Heart right ventricle (tissue), 16 donors: Measurements from ENCODE around the gene TET2. TPM values are rescaled to one million over a fixed set of nuclear protein-coding genes. Genes with fewer than 3 reads are reported as not detected.
A peak's percentile ranks its signal among the peaks of the same experiment; 100 is the strongest.

Experiments
- ATAC-seq, 8 donors: fragments of 200-7000 bp; cut with Tn5 transposase; one replicate each; pipeline ENCODE4 v1.9.1; 2020; ENCODE audit warnings: mild to moderate bottlenecking in 8 of 8, moderate library complexity in 8 of 8, moderate number of reproducible peaks in 1 of 8
- DNase-seq, 2 donors: peaks; one replicate each; pipeline ENCODE4 v3.0.0-alpha.2; 2020
- H3K27ac ChIP-seq, 10 donors: fragments of 200-600 bp; sonication (generic) in 2 of 10; one replicate each; pipeline versions ENCODE4 v1.5.0 to v1.8.0; 2020 to 2022; ENCODE audit warnings: mild to moderate bottlenecking in 3 of 10
- H3K27me3 ChIP-seq, 7 donors: fragments of 200-600 bp; one replicate each; pipeline ENCODE4 v1.8.0; 2021 to 2022; ENCODE audit warnings: mild to moderate bottlenecking in 2 of 7
- H3K36me3 ChIP-seq, 9 donors: fragments of 200-600 bp; sonication (generic) in 1 of 9; one replicate each; pipeline versions ENCODE4 v1.5.0 to v1.8.0; 2020 to 2022; ENCODE audit warnings: mild to moderate bottlenecking in 2 of 9
- H3K4me1 ChIP-seq, 9 donors: fragments of 200-600 bp; sonication (generic) in 1 of 9; one replicate each; pipeline versions ENCODE4 v1.5.0 to v1.8.0; 2020 to 2022; ENCODE audit warnings: mild to moderate bottlenecking in 4 of 9
- H3K4me3 ChIP-seq, 10 donors: fragments of 200-600 bp; sonication (generic) in 2 of 10; one replicate each; pipeline versions ENCODE4 v1.5.0 to v1.8.0; 2020 to 2022; ENCODE audit warnings: mild to moderate bottlenecking in 7 of 10, moderate library complexity in 2 of 10
- H3K9me3 ChIP-seq, 11 donors: fragments of 200-600 bp in 10 of 11; sonication (generic) in 2 of 11; one replicate each; pipeline versions ENCODE4 v1.5.0 to v1.8.0; 2013 to 2022; ENCODE audit warnings: mild to moderate bottlenecking in 2 of 11, control low read depth in 1 of 11, moderate library complexity in 1 of 11
- CTCF ChIP-seq, 9 donors: fragments of 200-600 bp; sonication (generic) in 2 of 9; IDR thresholded peaks; one replicate each; pipeline versions ENCODE4 v1.5.0 to v1.8.0; 2021 to 2022; ENCODE audit warnings: antibody characterized with exemption in 9 of 9, mild to moderate bottlenecking in 5 of 9, moderate library complexity in 1 of 9
- WGBS, 2 donors: extraction: QIAGEN DNeasy Blood & Tissue Kit; methylation state at CpG; one replicate each; pipeline ENCODE4 v1.1.7; 2013; ENCODE audit warnings: inconsistent platforms in 1 of 2; 5-methylcytosine and 5-hydroxymethylcytosine counted together
- intact Hi-C, 10 donors: fragments of 100-400 bp; cut with DNase I; formaldehyde crosslinking; loops; one replicate each; pipeline versions ENCODE4 v1.11.1 to v1.14.2; 2022
- polyA plus RNA-seq, 2 donors: library from polyadenylated mRNA; stranded (reverse); fragments of 200-250 nt; gene quantifications; one replicate each; pipeline ENCODE4 v1.2.3, GENCODE V29; 2013
- total RNA-seq, 10 donors: library from RNA; stranded (reverse); fragmentation: NEBNext Ultra II Directional in 3 of 10; extraction: Animal tissue kit (Norgen Biotek cat#: 25700) in 3 of 10; gene quantifications; one replicate each; pipeline versions ENCODE4 v1.2.1 to v1.2.4, GENCODE V29; 2021 to 2023
- donor health status: Arrhythmogenic right ventricular cardiomyopathy.
- donor health status: ischemic (EF 13 %, LVEDD 7.1; RV severe dilation, severe dysfunction).
- donor health status: healthy with polysubstance abuse.
- donor health status: DM: no; HTN: yes; CAD: no.
- donor health status: DM: no; HTN: no; CAD: no.
- donor health status: ischemic (EF 25% LVEDD 6.9; RV normal size, moderate dysfunction).
- donor health status: ischemic (EF 25% LVEDD 5.7; RV mildly dilated, moderate dysfunction).
- donor health status: healthy.
- donor health status: DM: yes; HTN: yes; CAD: no.
- donor health status: Ischemic cardiomyopathy.
- donor health status: ischemic (EF 35%, LVEDD 5.7; RV mildly dilated, moderate dysfunction).
- donor health status: nonischemic (EF 11% LVEDD 7.7; RV severe dilation, severe dysfunction).
- donor health status: DM: yes; HTN: yes; CAD: no.
- donor health status: PGD.
- donor health status: ischemic (EF 29% LVEDD 5.4; RV normal size, mild dysfunction).
- donor health status: nonischemic (EF 23%, LVEDD 6.1; RV moderate dilation, normal function).

The TET2 gene
- total and polyA plus RNA-seq, 12 donors: 1.4 to 20.6 (median 16.8) TPM

DNA sequence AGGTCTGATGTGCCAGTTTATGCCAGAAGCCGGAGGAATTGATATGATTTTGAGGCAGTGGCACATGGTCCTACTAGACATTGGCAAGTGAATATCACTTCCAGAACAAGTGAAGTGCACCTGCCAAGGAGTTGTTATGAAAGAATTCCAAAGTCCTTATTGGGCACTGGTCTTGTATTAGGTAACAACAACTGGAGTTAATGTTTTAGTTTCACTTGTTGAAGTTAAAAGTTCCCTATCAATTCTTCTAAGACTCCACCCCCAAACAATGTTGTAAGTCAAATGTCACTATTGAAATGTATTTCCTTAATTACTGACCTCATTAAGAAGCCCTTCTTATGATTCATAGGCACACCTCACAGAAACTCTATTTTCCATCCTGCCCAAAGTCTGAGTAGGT is 3.1 kb downstream of the TET2 start:
- DNase-seq (no peak), ATAC-seq (no peak)
- H3K27ac ChIP-seq: no peak overlapping the region

DNA sequence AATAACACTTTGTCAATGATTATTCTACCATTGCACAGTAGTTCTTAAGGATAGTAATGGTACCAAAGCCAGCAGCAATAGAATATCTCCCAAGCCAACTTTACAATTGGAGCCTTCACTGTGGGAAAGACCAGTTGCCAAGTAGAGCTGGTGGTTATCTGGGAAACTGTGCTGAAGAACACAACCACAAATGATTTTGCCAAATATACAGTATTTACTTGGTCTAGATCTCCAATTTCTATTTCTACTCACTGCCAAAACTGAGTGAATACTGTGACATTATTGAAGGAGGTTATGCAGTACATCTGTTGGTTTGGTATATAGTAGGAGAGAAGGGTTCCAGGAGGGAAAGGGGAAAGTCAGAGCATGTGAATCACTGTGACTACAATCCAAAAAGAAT is 3.8 kb downstream of the TET2 start:
- Histone ChIP-seq H3K4me1 (peaks cover 0 to 62% (median 42%) of the 10 kb centered on the region in 9 donors), H3K9me3 (no peaks in the 10 kb centered on the region), H3K4me3 (no peak overlapping the region), H3K36me3 (no peaks in the 10 kb centered on the region), H3K27ac (peak overlapping the region in 1 of 10 donors; percentile 37), H3K27me3 (no peaks in the 10 kb centered on the region)
- ATAC-seq: no peak
- no peak for DNase-seq
- intact Hi-C loops: no loop called here
- TF ChIP-seq CTCF (IDR thresholded peaks at IDR 0.05): no peak

More for the DNA sequence above, 3.1 kb downstream of the TET2 start:
- 54 to 66% methylated on average over 1 of the region's 1 CpG for WGBS, 2 donors
- no peaks in the 10 kb centered on the region for H3K27me3 ChIP-seq
- intact Hi-C loops: loop anchor here in 8 of 10 donors (5.0 to 10.0 kb wide), 11 partner anchors 33 to 565 kb away; partner anchors contain the start of genes GSTCD (in 2 of the 8) and INTS12 (in 2 of the 8)
- no peaks in the 10 kb centered on the region for H3K36me3 ChIP-seq
- peaks cover 0 to 61% (median 35%) of the 10 kb centered on the region in 9 donors for H3K4me1 ChIP-seq
- peak overlapping the region in 2 of 10 donors; percentile 84 to 87 for H3K4me3 ChIP-seq
- TF ChIP-seq CTCF (IDR thresholded peaks at IDR 0.05): no peak
- H3K9me3 ChIP-seq: no peaks in the 10 kb centered on the region

DNA sequence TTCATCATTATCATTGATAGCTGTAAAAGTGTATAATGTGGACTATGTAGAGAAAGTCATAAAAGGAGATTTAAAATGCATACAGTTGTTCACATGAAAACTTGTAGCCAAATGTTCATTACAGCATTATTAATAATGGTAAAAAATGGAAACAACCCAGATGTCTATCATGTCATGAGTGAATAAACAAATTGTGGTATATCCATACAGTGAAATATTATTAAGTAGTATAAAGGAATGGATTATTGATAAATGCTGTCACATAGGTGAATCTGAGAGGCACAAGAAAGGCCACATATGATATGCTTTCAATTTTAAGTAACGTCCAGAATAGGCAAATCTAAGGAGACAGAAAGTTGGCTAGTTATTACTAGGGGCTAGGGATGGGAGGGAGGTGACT is 7.1 kb downstream of the TET2 start:
- TF ChIP-seq CTCF (IDR thresholded peaks at IDR 0.05): no peak
- H3K9me3 ChIP-seq: no peaks in the 10 kb centered on the region
- H3K4me3 ChIP-seq: no peak overlapping the region
- ATAC-seq: no peak
- no peaks in the 10 kb centered on the region for H3K27me3 ChIP-seq
- no peaks in the 10 kb centered on the region for H3K36me3 ChIP-seq
- WGBS, 2 donors: 92 to 97% methylated on average over 1 of the region's 1 CpG
- DNase-seq: no peak
- peaks cover 0 to 62% (median 41%) of the 10 kb centered on the region in 9 donors for H3K4me1 ChIP-seq
- intact Hi-C loops: no loop called here
- no peak overlapping the region for H3K27ac ChIP-seq

DNA sequence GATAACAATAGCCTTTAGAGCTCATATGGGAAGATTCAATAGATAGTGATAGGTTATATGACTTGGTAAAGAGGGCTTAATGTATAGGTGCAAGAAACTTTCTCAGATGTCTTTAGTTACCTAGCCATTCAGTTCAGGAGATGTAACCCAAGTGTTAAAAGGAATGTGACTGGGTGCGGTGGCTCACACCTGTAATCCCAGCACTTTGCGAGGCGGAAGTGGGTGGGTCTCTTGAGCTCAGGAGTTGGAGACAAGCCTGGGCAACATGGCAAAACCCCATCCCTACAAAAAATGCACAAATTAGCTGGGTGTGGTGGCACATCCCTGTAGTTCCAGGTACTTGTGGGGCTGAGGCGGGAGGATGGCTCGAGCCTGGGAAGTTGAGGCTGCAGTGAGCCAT is 7.9 kb downstream of the TET2 start:
- DNase-seq (no peak), ATAC-seq (no peak)
- Histone ChIP-seq H3K27me3 (no peaks in the 10 kb centered on the region), H3K4me3 (no peak overlapping the region), H3K4me1 (peaks cover 0 to 57% (median 33%) of the 10 kb centered on the region in 9 donors), H3K9me3 (no peaks in the 10 kb centered on the region), H3K36me3 (no peaks in the 10 kb centered on the region), H3K27ac (no peak overlapping the region)
- no peak for TF ChIP-seq CTCF (IDR thresholded peaks at IDR 0.05)
- WGBS, 2 donors: 97 to 98% methylated on average over 5 of the region's 5 CpGs
- intact Hi-C loops: no loop called here
